ENCODE measurements around the gene SGMS1.

The SGMS1 gene

GRCh38 chr10:50472914-50473313 lies 150.8 kb downstream of the SGMS1 start:
- TF ChIP-seq SIN3A (IDR thresholded peaks at IDR 0.05; ENCODE audit: borderline replicate concordance, insufficient read depth, low read length) (no peak), REST (IDR thresholded peaks at IDR 0.05; ENCODE audit: insufficient read depth in 1 of 2, low read depth in 2 of 2, low read length in 2 of 2) (no peak), POLR2AphosphoS5 (IDR thresholded peaks at IDR 0.05; ENCODE audit: low read depth, low read length) (no peak), TAF1 (IDR thresholded peaks at IDR 0.05; ENCODE audit: borderline replicate concordance, insufficient read depth, low read length) (no peak), FOXP2 (optimal IDR thresholded peaks at IDR 0.05; ENCODE audit: borderline replicate concordance, extremely low read depth, extremely low read length, insufficient read depth) (no peak)

GRCh38 chr10:50471583-50471975 lies 152.2 kb downstream of the SGMS1 start:
- TF ChIP-seq TAF1 (IDR thresholded peaks at IDR 0.05; ENCODE audit: borderline replicate concordance, insufficient read depth, low read length) (no peak), FOXP2 (optimal IDR thresholded peaks at IDR 0.05; ENCODE audit: borderline replicate concordance, extremely low read depth, extremely low read length, insufficient read depth) (no peak), POLR2AphosphoS5 (IDR thresholded peaks at IDR 0.05; ENCODE audit: low read depth, low read length) (no peak), SIN3A (IDR thresholded peaks at IDR 0.05; ENCODE audit: borderline replicate concordance, insufficient read depth, low read length) (no peak), REST (IDR thresholded peaks at IDR 0.05; ENCODE audit: insufficient read depth in 1 of 2, low read depth in 2 of 2, low read length in 2 of 2) (no peak)

- TF ChIP-seq FOXP2 (optimal IDR thresholded peaks at IDR 0.05; ENCODE audit: borderline replicate concordance, extremely low read depth, extremely low read length, insufficient read depth) (no peak), TAF1 (IDR thresholded peaks at IDR 0.05; ENCODE audit: borderline replicate concordance, insufficient read depth, low read length) (no peak), POLR2AphosphoS5 (IDR thresholded peaks at IDR 0.05; ENCODE audit: low read depth, low read length) (no peak), SIN3A (IDR thresholded peaks at IDR 0.05; ENCODE audit: borderline replicate concordance, insufficient read depth, low read length) (no peak)
Observed at GRCh38 chr10:50470798-50471582, 152.8 kb downstream of the SGMS1 start.

GRCh38 chr10:50470345-50470744 lies 153.4 kb downstream of the SGMS1 start:
- TF ChIP-seq TAF1 (IDR thresholded peaks at IDR 0.05; ENCODE audit: borderline replicate concordance, insufficient read depth, low read length): no peak

GRCh38 chr10:50469778-50470193 lies 154.0 kb downstream of the SGMS1 start:
- TF ChIP-seq POLR2AphosphoS5 (IDR thresholded peaks at IDR 0.05; ENCODE audit: low read depth, low read length) (no peak), SIN3A (IDR thresholded peaks at IDR 0.05; ENCODE audit: borderline replicate concordance, insufficient read depth, low read length) (no peak), REST (IDR thresholded peaks at IDR 0.05; ENCODE audit: insufficient read depth in 1 of 2, low read depth in 2 of 2, low read length in 2 of 2) (no peak), TAF1 (IDR thresholded peaks at IDR 0.05; ENCODE audit: borderline replicate concordance, insufficient read depth, low read length) (no peak), FOXP2 (optimal IDR thresholded peaks at IDR 0.05; ENCODE audit: borderline replicate concordance, extremely low read depth, extremely low read length, insufficient read depth) (no peak)

- TF ChIP-seq REST (IDR thresholded peaks at IDR 0.05; ENCODE audit: insufficient read depth in 1 of 2, low read depth in 2 of 2, low read length in 2 of 2): no peak
- TF ChIP-seq FOXP2 (optimal IDR thresholded peaks at IDR 0.05; ENCODE audit: borderline replicate concordance, extremely low read depth, extremely low read length, insufficient read depth): no peak
- no peak for TF ChIP-seq SIN3A (IDR thresholded peaks at IDR 0.05; ENCODE audit: borderline replicate concordance, insufficient read depth, low read length)
- TF ChIP-seq POLR2AphosphoS5 (IDR thresholded peaks at IDR 0.05; ENCODE audit: low read depth, low read length): no peak
Observed at GRCh38 chr10:50469288-50469687, 154.5 kb downstream of the SGMS1 start.
